Hematopoietic multipotent progenitor cell treated with erythropoietin and hydrocortisone succinate and interleukin-3 and kit ligand, for 6 days (in vitro differentiated cells): ENCODE data around the gene ISG20L2.
A peak's percentile ranks its signal among the peaks of the same experiment; 100 is the strongest.

Source experiments
- DNase-seq: peaks from one replicate; pipeline ENCODE4 v3.0.0-alpha.2; 2015

The ISG20L2 gene

GRCh38 chr1:156684227-156684782 lies 44.3 kb downstream of the ISG20L2 start:
- DNase-seq: no peak

DNA sequence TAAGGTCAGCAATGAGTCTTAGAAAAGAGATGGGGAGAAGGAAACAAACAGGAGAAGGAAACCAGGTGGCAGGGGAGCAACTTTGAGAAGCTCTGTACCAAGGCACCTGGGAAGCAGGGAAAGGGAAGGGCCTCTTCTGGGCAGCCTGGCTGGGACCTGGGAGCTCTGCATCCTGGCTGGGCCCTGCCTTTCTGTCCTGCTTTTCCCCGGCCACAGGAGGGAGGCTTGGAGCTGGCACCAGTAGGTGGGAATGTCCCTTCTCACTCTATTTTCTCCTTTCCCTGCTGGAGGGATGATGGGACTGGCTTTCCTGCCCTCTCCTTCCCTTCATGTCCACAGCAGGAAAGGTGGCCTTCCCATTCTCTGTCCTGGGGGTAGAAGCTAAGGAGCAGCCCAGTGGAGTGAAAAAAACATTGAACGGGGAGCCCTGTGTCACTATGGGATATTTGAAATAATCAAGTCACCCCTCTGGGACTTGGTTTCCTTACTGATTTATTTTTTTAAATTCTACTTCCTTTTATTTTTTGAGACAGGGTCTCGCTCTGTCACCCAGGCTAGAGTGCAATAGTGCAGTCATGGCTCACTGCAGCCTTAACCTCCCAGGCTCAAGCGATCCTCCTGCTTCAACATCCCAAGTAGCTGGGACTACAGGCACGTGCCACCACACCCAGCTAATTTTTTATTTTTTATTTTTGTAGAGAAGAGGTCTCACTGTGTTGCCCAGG lies 46.2 kb downstream of the ISG20L2 start:
- no peak for DNase-seq

GRCh38 chr1:156681196-156681960 lies 47.2 kb downstream of the ISG20L2 start:
- DNase-seq: no peak

DNA sequence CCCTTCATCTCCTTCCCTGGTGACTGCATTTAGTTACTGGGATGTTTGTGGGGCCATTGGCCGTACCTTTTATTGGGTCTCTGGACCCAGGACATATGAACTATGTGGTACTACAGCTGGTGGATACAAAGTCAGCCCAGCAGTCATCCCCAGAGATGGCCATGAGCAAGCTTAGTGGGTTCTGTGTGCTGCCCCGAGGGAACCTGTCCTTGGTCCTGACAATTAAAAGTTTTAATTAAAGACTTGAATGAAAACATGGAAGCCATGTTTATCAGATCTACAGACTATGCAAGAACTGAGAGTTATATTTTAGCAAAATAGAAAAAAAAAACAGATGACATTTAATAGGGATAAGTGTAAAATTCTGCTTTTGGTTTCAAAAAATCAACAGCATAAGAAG lies 48.5 kb downstream of the ISG20L2 start:
- DNase-seq: no peak

GRCh38 chr1:156677616-156678596 lies 50.7 kb downstream of the ISG20L2 start:
- peak; percentile 68 for DNase-seq

DNA sequence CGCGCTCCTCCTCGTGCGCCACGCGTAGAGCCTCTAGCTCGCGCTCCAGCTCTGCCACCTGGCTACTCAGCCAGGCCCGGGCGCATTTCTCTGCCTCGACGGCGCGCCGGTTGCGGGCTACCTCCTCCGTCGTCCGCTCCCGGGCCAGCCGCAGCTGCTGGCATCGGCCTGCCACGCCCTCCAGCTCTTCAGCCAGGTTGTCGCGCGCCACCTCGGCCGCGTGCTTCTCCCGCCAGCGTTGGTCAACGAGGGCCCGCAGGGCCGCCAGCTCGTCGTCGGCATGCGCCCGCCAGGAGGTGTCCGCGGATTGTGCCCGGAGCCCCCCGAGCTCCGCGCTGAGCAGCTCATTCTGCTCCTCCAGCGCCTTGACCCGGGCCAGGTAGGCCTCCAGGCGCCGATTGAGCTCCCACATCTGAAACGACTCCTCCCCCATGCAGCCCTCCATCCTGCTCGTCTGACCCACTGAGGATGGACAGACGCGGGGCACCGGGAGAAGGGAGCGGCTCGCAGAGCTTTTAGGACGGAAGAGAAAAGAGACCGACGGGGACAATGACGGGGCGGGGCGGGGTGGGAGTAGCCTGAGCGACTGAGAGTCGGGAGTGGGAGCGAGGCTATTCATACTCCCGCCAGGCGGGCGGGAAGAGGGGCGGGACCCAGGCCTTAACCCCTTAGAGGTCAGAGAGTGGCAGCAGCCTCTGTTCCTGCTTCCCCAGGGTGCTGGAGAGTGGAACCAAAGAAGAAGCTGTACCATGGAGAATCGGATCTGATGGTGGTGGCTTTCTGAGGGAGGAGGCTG lies 51.5 kb downstream of the ISG20L2 start, which contains the start of gene NES:
Gene NES, minus strand, starts transcription at position 588 of the 796 bp plus-strand sequence. Its CDS starts 143 bp downstream, at position 445.
- no peak for DNase-seq

DNA sequence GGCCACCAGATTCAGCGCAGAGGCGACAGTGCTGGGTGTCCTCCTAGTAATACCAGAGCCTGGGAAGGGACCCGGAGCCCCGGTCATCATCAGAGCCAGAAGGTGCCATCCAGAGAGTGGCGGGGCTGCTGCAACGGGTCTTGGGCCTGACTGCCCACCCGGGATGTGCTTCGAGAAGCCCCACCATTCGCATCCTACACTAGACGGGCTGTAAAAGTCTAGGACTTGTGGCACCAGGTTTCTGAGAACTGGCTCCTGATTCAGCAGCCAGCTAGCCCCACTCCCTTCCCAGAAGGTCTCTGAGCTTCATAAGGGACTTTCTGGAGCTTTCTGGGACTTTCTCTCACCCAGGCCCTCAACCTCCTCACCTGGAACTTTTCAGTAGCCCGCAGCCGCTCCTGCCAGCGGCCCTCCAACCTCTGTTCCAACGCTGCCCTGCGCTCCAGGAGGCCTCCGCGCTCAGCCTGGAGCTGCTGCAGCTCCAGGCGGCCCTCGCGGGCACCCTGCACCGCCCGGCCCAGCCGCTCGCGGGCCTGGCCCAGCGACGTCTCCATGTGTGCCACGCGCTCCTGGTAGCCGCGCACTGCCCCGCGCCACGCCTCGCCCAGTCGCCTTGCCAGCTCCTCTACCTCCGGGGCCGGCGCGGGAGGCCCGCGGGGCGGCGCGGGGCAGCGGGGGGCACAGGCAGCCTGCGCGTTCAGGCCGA lies 52.3 kb downstream of the ISG20L2 start:
- no peak for DNase-seq

DNA sequence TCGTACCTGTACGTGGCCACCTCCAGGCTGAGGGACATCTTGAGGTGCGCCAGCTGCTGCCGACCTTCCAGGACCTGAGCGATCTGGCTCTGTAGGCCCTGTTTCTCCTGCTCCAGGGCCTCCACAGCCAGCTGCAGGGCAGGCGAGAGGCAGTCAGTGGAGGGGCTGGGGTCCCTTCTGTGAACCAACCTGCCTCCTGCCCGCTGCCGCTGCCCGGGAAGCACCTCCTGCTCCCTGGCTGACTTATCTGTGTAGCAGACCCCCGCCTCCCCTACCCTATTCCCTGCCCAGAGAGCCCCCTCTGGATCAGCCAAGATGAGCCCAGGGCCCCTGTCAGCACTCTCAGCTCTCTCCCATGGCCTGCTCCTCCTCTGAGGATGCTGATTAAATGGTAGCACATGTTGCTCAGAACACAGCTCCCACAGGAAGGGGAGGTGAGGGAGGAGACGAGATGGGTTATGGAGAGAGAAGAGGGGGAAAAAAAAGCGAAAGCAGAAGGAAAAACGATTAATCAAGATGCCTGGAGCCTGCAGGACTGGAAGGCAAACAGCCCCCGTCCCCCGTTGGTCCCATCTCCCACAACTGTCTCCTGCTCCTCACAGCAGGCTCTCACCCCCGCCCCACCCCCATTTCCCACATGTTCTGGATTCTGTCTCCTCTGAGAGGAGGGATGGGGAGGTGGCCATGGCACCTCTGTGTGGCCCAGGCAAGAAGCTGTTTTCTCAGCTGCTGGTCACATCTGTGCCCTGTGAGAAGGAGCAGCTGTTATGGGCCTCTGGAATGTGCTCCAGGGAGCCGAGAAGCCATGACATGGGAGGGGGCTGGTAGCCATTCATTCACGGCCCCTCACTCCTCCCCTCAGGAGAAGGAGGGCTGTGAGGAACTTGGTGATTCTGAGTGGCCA lies 53.1 kb downstream of the ISG20L2 start:
- no peak for DNase-seq

DNA sequence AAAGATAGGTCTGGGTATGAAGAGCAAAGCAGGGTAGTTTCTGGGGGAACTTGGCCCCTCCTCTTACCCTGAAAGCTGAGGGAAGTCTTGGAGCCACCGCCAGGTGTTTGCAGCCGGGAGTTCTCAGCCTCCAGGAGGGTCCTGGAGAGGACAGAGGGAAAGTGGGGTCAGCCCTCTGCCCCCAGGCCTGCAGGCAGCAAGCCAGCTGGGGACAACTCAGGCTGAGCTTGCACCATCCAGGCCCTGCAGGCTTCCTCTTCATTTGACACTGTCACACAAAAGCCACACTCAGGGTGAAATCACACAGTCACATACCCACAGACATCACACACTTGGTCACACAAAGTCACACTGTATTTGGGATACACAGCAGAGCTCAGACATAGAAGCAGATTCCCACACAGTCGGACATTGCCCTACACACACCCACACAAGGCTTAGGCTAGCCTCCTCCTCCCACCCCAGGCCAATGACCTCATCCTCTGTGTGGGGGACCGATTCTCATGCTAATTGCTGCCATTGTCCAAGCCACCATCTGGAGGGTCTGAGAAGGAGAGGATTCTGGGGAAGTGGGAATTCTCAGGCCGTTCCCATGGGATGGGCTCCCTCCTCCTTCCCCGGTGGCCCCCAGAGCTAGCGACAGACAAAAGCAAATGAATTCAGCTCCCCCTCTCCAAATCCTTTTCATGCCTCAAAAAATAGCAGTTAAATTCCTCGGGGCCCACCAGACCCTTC lies 55.0 kb downstream of the ISG20L2 start:
- no peak for DNase-seq
